GM23248 (cell line): Measurements from ENCODE around the gene ZNF391. TPM values are rescaled to one million over a fixed set of nuclear protein-coding genes. Genes with fewer than 3 reads are reported as not detected.

Experiments
- DNase-seq: peaks from one replicate; pipeline ENCODE4 v3.0.0-alpha.2; 2015
- H2AFZ ChIP-seq: fragments of 200-600 bp; sonication (generic); 2 replicates; pipeline ENCODE4 v1.6.1; 2016; ENCODE audit warnings: antibody characterized with exemption
- H3F3A ChIP-seq: fragments of 200-600 bp; sonication (generic); 2 replicates; pipeline ENCODE4 v1.6.1; 2016; ENCODE audit warnings: mild to moderate bottlenecking, antibody characterized with exemption, mixed run types; ENCODE audit not compliant: insufficient read depth
- H3K27ac ChIP-seq: fragments of 200-600 bp; sonication (generic); 2 replicates; pipeline ENCODE4 v1.5.1; 2016; ENCODE audit warnings: mild to moderate bottlenecking
- H3K27me3 ChIP-seq: fragments of 200-600 bp; sonication (generic); replicated peaks from 2 replicates; pipeline ENCODE4 v1.6.1; 2016; ENCODE audit warnings: mild to moderate bottlenecking; ENCODE audit not compliant: insufficient read depth
- H3K36me3 ChIP-seq: fragments of 200-600 bp; sonication (generic); 2 replicates; pipeline ENCODE4 v1.6.1; 2016; ENCODE audit warnings: low read depth, mild to moderate bottlenecking
- H3K4me1 ChIP-seq: fragments of 200-600 bp; sonication (generic); 2 replicates; pipeline ENCODE4 v1.6.1; 2016; ENCODE audit warnings: mild to moderate bottlenecking; ENCODE audit not compliant: insufficient read depth
- H3K4me2 ChIP-seq: fragments of 200-600 bp; sonication (generic); one replicate; pipeline ENCODE4 v1.6.1; 2016; ENCODE audit warnings: mild to moderate bottlenecking; ENCODE audit not compliant: unreplicated experiment
- H3K4me3 ChIP-seq: fragments of 200-600 bp; sonication (generic); 2 replicates; pipeline ENCODE4 v1.5.1; 2016; ENCODE audit warnings: mild to moderate bottlenecking
- H3K79me2 ChIP-seq: fragments of 200-600 bp; sonication (generic); 2 replicates; pipeline ENCODE4 v1.6.1; 2016; ENCODE audit warnings: mild to moderate bottlenecking; ENCODE audit not compliant: insufficient read depth
- H3K9ac ChIP-seq: fragments of 200-600 bp; sonication (generic); 2 replicates; pipeline ENCODE4 v1.6.1; 2016; ENCODE audit warnings: mild to moderate bottlenecking
- H3K9me2 ChIP-seq: fragments of 200-600 bp; sonication (generic); 2 replicates; pipeline ENCODE4 v1.6.1; 2016; ENCODE audit warnings: mixed run types, mild to moderate bottlenecking, moderate library complexity; ENCODE audit not compliant: insufficient read depth
- H3K9me3 ChIP-seq: fragments of 200-600 bp; sonication (generic); one replicate; pipeline ENCODE4 v1.6.1; 2017; ENCODE audit warnings: low read depth
- H4K20me1 ChIP-seq: fragments of 200-600 bp; sonication (generic); 2 replicates; pipeline ENCODE4 v1.6.0; 2016; ENCODE audit not compliant: insufficient read depth
- EZH2 ChIP-seq: fragments of 200-600 bp; sonication (generic); IDR thresholded peaks from 2 replicates; pipeline ENCODE4 v1.6.1; 2018; ENCODE audit warnings: antibody characterized with exemption, mild to moderate bottlenecking; ENCODE audit not compliant: insufficient read depth, poor library complexity, severe bottlenecking
- EZH2phosphoT487 ChIP-seq: fragments of 200-600 bp; sonication (generic); IDR thresholded peaks from 2 replicates; pipeline ENCODE4 v1.6.1; 2018; ENCODE audit warnings: antibody characterized with exemption, moderate library complexity, mild to moderate bottlenecking, low read depth; ENCODE audit not compliant: insufficient read depth
- WGBS, 2 experiments: methylation state at CpG; one replicate each; pipeline ENCODE4 v1.1.6; 2015 to 2017; ENCODE audit warnings: low lambda C conversion rate in 2 of 2, low coverage in 1 of 2; ENCODE audit errors: missing lambda C conversion rate in 2 of 2; 5-methylcytosine and 5-hydroxymethylcytosine counted together
- in situ Hi-C: fragments of 300-500 bp; cut with MboI; formaldehyde crosslinking; loops from 2 replicates; pipeline ENCODE4 v1.15.0; 2020
- polyA plus RNA-seq: library from polyadenylated mRNA; unstranded; fragments of >200 nt; fragmentation: Nextera tagmentation; extraction: Ambion mirVana; gene quantifications from 2 replicates; pipeline ENCODE4 v1.2.1, GENCODE V29; 2016
- small RNA-seq: library from RNA; depleted of rRNA; stranded (forward); fragments of <200 nt; gene quantifications from one replicate; pipeline ENCODE3, GENCODE V24; 2014; ENCODE audit warnings: low read depth, low replicate concordance
- total RNA-seq: library from RNA; depleted of rRNA; stranded (reverse); fragments of >200 nt; shearing (Covaris generic); gene quantifications from 2 replicates; pipeline ENCODE4 v1.2.3, GENCODE V29; 2014; rRNA removed

The ZNF391 gene
- total and polyA plus RNA-seq, 2 experiments from 2014 or later: 1.4 to 2.3 TPM

GRCh38 chr6:27452496-27452897 lies 63.9 kb downstream of the ZNF391 start:
- WGBS, 2 experiments: 82 to 87% methylated on average over 3 of the region's 3 CpGs
- TF ChIP-seq EZH2 (no peak), EZH2phosphoT487 (no peak)
- Histone ChIP-seq H3K27ac (no peak overlapping the region), H3K4me1 (no peaks in the 10 kb centered on the region), H3K36me3 (peaks cover 80% of the 10 kb centered on the region), H4K20me1 (no peaks in the 10 kb centered on the region), H3K27me3 (no peaks in the 10 kb centered on the region), H2AFZ (no peak overlapping the region), H3K9ac (no peak overlapping the region), H3K4me2 (no peak overlapping the region), H3K9me2 (no peaks in the 10 kb centered on the region), H3K9me3 (peaks cover 8% of the 10 kb centered on the region), H3K79me2 (no peaks in the 10 kb centered on the region), H3F3A (peaks cover 9% of the 10 kb centered on the region), H3K4me3 (no peak overlapping the region)
- in situ Hi-C loops: no loop called here
- peak; percentile 14 for DNase-seq

Small RNA genes lying within 50 kb of the gene (small RNA-seq; reads per million reads assigned to genes)
- gene MCFD2P1: not detected

Other genes starting within 250 kb of the ZNF391 start
- 0.86 TPM in 1 of 2 replicates, not detected in the other for gene PRSS16, start 141.1 kb upstream of the ZNF391 start, total RNA-seq
- 0.20 TPM in 1 of 2 replicates, not detected in the other for gene PRSS16, start 141.1 kb upstream of the ZNF391 start, polyA plus RNA-seq
- gene POM121L2, start 76.5 kb upstream of the ZNF391 start, total RNA-seq: not detected in 2 replicates
- not detected in 2 replicates for gene POM121L2, start 76.5 kb upstream of the ZNF391 start, polyA plus RNA-seq
- 3.2 and 3.8 TPM in 2 replicates for gene ZNF184, start 84.3 kb downstream of the ZNF391 start, total RNA-seq
- gene ZNF184, start 84.3 kb downstream of the ZNF391 start, polyA plus RNA-seq: 3.8 TPM in 2 replicates